Myocyte (in vitro differentiated cells): ENCODE results near the gene PTGIR. TPM values are rescaled to one million over a fixed set of nuclear protein-coding genes. Genes with fewer than 3 reads are reported as not detected.
"Not testable (repeated sequence)": the region's sequence is repeated elsewhere in the genome, so short reads cannot be mapped to it uniquely, and the experiment has no call there.

Source experiments
- DNase-seq: peaks from one replicate; pipeline ENCODE4 v3.0.0-alpha.2; 2012; ENCODE audit warnings: low read depth
- total RNA-seq: library from RNA; depleted of rRNA; stranded (reverse); fragments of >200 nt; gene quantifications from 2 replicates; pipeline ENCODE4 v1.2.3, GENCODE V29; 2014

The PTGIR gene
- total RNA-seq, 1 donor from 2014 or later, result 0.24 TPM

GRCh38 chr19:46639358-46640182 is 14.7 kb upstream of the PTGIR start:
- DNase-seq, result no peak

GRCh38 chr19:46637224-46637623 is 12.3 kb upstream of the PTGIR start:
- no peak for DNase-seq

GRCh38 chr19:46635920-46636761 is 11.3 kb upstream of the PTGIR start, which contains the start of gene GNG8:
Gene GNG8 (minus strand): TSS chr19:46636202. CDS start chr19:46634682, 1,520 bp downstream.
- DNase-seq, result no peak

GRCh38 chr19:46634656-46635218 is 9.8 kb upstream of the PTGIR start:
- DNase-seq, result no peak

GRCh38 chr19:46634045-46634655 is 9.3 kb upstream of the PTGIR start:
- peak; percentile 49 for DNase-seq

GRCh38 chr19:46633130-46633529 is 8.2 kb upstream of the PTGIR start:
- no peak for DNase-seq

- DNase-seq, result no peak
These were observed 6.6 kb upstream of the PTGIR start for GRCh38 chr19:46631481-46631880.

- DNase-seq, result no peak
These were observed 5.8 kb upstream of the PTGIR start for GRCh38 chr19:46630586-46631205.

GRCh38 chr19:46629546-46630025 is 4.7 kb upstream of the PTGIR start:
- no peak for DNase-seq

GRCh38 chr19:46628970-46629369 is 4.1 kb upstream of the PTGIR start:
- not testable (repeated sequence) for DNase-seq

- DNase-seq, result no peak
These were observed 1.6 kb upstream of the PTGIR start for GRCh38 chr19:46626446-46626845.

- DNase-seq, result no peak
These were observed 842 bp upstream of the PTGIR start for GRCh38 chr19:46625731-46626130.

- DNase-seq, result no peak
These were observed 880 bp downstream of the PTGIR start for GRCh38 chr19:46623915-46624502.

GRCh38 chr19:46622118-46622446 is 2.8 kb downstream of the PTGIR start:
- no peak for DNase-seq

- no peak for DNase-seq
These were observed 3.4 kb downstream of the PTGIR start for GRCh38 chr19:46621191-46622117.

GRCh38 chr19:46620716-46621115 is 4.2 kb downstream of the PTGIR start:
- DNase-seq, result peak; percentile 25

GRCh38 chr19:46620267-46620666 is 4.6 kb downstream of the PTGIR start:
- DNase-seq, result no peak

- DNase-seq, result peak; percentile 84
These were observed 6.1 kb downstream of the PTGIR start for GRCh38 chr19:46618670-46619231.

GRCh38 chr19:46617601-46618000 is 7.3 kb downstream of the PTGIR start:
- DNase-seq, result no peak
